ENCODE results near the gene GJB6.

The GJB6 gene

DNA sequence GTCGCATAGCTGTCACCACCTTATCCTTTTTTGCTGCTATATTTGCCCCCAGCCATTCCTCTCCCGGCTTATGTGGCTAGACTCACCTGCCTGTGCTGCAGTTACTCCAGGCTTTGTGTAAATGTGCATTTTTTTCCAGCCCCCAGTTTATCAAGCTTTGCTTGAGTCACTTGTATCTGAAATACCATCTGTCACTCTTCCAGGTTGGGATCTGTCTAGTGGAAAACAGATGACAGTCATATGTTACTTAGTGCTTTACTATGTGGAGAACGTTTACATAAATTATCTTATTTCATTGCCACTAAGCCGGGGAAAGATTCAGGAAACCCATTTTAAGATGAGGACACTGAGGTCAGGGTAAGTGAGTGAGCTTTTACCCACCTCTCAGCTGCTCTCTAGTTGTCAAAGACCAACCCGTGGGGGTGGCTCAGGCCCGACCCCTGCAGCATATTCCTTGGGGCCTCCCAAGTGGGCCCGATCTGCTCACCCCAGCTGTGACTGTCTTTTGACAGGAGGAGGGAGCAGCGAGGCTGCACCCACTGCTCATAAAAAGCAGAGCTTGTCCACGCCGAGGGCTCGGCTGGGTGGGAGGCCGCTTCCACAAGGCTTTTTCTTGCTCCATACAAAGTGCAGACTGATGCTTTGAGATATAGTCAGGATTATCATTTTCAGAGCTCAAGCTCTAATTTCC is 46.6 kb downstream of the GJB6 start:
- no peak for DNase-seq

DNA sequence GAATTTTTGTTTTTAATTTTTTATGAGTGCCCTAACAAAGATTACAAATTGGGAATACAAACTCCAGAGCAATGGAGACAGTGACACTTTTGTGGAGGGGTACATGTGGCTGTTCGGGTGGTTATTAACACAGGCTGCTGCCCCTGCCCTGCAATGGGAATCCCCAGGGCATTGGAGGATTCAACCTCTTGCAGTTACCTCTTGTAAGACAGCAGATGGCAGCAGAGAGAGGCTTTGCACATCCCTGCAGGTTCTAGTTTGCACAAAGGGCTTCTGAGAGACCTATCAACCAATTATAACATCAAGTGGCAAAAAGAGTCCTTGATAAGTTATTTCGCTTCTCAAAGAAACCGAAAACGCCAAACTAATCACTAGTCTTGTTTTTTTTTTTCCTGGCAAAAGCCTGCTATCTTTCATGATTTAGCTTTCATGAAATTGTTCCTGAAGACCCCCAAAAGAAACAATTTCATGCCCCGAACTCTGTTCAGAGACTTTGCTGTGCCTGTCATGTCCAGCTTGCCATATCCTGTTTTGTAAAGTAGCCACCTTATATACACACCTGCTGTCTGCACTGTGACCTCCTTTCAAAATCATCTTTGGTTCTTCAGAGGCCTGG is 49.8 kb downstream of the GJB6 start:
- peak; percentile 56 for DNase-seq

DNA sequence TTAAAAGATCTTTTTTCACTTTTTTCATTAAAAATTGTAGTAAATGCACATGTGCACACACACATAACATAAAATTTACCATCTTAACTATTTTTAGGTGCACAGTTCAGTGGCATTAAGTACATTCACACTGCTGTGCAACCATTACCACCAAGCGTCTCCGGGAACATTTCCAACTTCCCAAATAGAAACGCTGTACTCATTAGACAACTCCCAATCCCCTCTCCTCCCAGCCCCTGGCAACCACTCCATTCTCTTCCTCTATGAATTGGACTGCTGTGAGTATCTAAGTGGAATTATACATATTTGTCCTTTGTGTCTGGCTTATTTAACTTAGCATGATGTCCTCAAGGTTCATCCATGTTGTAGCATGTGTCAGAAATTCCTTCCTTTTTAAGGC is 50.9 kb downstream of the GJB6 start:
- no peak for DNase-seq

DNA sequence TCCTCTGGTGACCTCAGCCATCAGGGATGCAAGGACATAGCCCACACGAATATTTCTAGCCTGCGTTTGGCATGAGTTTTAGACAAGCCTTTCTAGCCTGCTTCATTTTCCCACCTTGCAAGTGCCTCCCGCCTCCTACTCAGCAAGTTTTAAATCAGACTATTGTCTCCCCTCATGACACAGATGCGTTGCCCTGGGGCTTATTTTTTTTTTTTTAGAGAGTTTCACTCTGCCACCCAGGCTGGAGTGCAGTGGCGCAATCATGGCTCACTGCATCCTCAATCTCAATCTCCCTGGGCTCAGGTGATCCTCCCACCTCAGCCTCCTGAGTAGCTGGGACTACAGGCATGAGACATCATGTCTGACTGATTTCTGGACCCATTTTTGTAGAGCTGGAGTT is 54.0 kb downstream of the GJB6 start:
- DNase-seq = no peak

DNA sequence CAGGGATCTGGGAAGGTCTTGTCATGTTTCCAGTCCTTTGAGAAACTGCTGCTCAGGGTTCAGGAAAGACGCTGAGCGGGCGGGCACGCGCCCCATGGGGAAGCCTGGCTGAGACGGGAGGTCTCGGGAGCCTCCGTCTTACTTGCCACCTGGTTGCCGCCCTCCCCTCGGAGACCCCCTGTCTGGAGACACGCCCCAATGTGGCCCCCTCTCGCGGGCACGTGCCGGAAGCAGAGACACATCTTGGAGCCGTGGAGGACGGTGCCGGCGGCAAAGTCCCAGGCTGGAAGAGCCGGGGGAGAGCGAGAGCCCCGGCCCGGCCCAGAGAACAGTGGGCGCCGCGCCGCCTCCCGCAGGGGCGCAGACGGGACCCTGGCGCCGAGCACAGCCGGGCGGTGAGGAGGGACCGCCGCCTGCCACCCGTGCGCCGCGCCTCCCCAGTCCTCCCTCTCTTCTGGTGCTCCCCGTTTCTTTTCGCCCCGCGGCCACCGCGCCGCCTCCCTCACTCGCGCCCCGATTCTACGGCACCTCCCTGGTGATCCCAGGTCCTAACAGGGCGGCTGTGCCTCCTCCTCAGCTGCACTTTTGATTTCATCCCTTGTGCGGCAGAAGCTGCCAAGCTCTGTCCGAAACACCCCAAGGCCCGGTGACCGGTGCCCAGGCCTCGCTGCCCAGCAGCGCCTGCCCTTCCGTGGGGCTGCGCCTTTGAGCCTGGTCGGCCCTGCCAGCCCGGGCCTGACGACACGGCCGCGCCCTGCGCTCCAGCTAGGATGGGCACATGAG is 54.9 kb downstream of the GJB6 start:
- no peak for DNase-seq

DNA sequence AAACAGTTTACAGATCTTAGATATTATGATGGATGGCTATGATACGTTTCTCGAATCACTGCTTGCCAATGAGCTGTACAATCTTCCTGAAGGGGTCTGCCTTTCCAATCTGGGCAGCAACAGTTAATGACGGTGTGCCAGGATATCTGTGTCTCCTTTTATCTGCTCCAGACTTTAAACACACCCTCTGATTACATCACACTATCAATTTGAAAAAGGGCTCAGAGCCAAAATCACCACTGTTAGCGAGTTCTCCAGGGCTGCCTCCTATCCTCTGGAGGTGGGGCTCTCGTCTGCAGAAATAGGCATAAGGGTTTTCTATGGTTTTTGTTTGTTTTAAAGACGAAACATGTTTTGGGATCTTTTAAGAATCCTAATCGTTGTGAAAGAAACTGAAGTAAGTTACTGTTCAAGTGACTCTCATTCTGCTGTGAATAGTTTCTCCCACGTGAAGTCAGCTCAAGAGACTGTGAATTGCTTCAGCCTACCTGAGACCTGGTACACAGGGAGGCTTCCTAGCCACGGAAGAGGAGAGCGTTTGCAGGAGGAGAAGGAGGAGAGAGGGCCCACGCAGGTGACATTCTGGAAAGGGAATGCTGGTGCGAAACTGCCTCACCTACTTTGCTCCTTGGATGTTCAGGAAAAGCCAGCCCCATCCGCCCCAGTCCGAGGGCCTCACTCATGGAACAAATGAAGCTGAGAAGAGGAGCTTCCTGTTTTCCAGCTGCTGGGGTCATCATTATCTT is 56.0 kb downstream of the GJB6 start:
- no peak for DNase-seq

DNA sequence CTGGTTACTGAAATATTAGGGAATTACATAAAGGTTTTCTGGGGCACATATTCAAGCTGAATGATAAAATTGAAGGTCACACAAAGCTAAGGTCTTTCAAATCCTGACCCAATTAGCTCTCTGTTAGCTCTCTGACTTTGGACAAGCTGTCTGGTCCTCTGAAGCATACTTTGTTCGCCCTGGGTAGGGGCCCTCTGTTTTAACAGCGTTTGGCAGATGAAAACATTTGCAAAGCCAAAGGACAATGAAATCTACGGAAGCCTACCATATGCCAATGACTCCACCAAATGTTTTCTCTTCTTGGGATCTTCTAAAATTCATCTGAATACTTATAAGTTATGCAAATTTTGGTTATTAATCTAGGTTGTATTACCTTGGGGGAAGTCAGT is 56.7 kb downstream of the GJB6 start:
- DNase-seq = no peak

DNA sequence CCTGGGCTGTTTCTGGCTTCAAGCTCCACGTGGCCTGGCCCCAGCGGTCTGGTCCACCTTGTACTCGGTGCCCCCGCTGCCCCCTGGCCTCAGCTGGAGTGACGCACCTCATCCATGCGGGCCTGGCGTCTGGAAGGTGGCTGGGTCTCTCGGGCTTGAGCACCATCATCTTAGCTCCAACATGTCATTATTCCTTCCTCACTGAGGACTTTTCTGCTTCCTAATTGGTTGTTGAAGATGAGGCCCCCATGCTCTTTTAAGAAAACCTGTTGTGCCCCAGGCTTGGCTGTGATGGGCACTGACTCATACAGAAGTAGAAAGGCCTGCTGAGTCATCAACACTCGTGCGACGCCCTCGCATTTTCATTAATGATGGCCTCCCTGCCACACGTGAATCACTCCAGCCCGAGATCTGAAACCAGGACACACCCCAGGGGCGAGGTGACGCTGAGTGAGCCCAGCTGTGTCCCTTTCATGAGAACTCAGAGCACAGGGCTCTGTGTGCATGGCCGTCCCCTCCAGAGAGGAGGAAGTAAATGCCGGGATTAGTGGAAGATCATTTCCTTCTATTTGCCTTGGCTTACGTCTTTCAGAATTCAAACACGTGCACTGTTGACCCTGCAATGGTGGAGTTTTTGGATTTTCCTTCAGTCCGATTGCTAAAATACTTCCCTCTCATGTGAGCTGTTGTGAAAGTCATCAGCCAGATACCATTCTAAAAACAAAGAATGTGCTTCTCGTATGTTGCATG is 57.3 kb downstream of the GJB6 start:
- DNase-seq = peak; percentile 79

DNA sequence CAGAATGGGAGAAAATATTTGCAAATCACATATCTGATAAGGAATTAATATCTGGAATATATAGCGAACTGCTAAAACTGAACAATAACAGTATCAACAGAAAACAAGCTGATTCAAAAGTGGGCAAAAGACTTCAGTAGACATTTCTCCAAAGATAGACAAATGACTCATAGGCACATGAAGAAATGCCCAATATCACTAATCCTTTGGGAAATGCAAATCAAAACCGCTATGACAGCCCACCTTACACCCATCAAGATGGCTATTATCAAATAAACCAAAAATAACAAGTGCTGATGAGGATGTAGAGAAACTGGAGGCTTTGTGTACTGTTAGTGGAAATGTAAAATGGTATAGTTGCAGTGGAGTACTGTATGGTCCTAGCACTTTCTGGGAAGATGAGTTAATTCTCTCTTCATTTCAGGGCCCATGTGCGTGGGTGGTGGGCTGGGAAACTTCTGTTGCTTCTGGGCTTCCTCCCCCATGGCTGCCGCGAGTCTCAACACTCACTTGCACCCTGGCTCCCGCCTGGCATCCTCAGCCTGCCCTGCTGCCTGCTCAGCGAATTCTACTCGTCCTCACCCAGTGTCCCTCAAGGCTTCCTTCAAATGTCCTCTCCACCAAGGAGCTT is 58.9 kb downstream of the GJB6 start:
- no peak for DNase-seq

Data from stimulated activated CD8-positive, alpha-beta memory T cell treated with anti-CD3 and anti-CD28 coated beads, Interleukin-4, amount 100 ng/mL, for 48 hours (primary cell).